HG03064 (cell line): ENCODE results near the gene MCOLN3.
A peak's percentile ranks its signal among the peaks of the same experiment; 100 is the strongest.

ENCODE experiments used
- ATAC-seq: cut with Tn5 transposase; IDR thresholded peaks from one replicate; pipeline ENCODE4 v1.9.1; 2021; ENCODE audit warnings: low read depth; ENCODE audit not compliant: unreplicated experiment

The MCOLN3 gene

GRCh38 chr1:85048296-85049064 lies at the start of gene MCOLN3:
Gene MCOLN3, minus strand, starts transcription at chr1:85048500. Its CDS starts 3,140 bp downstream, at chr1:85045360.
- peak; percentile 72 for ATAC-seq

DNA sequence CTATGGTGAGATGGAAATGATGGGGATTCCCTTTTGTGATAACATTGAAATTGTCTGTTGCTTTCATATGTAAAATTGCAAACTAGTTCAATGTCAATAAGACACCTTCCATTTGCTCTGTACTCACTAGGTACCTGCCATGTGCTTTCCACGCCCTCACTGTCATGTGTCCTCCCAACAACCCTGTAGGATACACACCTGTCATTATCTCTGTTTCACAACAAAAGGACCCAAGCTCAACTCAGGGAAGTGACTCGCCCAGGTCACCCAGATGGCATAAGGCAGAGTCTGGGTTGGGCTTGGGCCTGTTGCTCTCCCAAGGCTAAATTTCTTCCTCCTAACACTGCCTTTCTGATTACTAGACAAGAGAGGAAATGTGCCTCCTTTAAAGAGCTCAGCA lies 45.3 kb upstream of the MCOLN3 start:
- no peak for ATAC-seq

GRCh38 chr1:85091671-85092280 lies 43.5 kb upstream of the MCOLN3 start:
- ATAC-seq, result no peak

DNA sequence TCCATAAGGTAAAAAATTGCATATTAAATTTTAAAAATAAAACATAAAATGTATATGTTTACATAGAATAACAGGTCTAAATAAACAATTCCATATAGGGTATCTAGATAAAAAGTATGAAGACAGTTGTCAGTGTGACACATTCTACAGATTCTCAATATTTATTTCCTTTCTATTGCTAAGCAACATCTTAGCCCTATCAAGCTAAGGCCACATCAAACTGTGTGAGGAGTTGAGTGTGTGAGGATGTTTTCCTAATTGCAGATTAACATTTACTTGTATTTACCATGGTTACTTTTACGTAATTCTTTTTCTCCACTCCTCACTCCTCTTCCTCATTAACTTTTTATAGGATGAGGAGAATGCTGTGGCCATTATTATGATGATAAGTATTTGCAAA lies 41.9 kb upstream of the MCOLN3 start:
- no peak for ATAC-seq

GRCh38 chr1:85089203-85089602 lies 40.9 kb upstream of the MCOLN3 start:
- ATAC-seq, result no peak

DNA sequence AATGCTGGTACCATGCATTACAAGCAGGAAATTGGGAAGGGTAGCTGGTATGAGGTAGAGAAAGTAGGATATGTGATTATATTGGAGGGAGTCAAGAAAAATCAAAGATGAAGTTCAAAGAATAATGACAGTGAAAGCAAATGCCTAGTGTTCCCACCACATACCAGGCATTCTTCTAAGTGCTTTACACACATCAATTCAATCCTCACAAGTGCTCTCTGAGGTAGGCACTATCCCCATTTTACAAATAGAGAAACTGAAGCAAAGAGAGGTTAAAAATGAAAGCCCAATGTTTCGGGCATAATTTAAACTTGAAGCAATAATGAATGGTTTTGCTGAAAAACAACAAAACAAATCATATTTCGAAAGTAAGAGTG lies 40.1 kb upstream of the MCOLN3 start:
- ATAC-seq, result no peak

DNA sequence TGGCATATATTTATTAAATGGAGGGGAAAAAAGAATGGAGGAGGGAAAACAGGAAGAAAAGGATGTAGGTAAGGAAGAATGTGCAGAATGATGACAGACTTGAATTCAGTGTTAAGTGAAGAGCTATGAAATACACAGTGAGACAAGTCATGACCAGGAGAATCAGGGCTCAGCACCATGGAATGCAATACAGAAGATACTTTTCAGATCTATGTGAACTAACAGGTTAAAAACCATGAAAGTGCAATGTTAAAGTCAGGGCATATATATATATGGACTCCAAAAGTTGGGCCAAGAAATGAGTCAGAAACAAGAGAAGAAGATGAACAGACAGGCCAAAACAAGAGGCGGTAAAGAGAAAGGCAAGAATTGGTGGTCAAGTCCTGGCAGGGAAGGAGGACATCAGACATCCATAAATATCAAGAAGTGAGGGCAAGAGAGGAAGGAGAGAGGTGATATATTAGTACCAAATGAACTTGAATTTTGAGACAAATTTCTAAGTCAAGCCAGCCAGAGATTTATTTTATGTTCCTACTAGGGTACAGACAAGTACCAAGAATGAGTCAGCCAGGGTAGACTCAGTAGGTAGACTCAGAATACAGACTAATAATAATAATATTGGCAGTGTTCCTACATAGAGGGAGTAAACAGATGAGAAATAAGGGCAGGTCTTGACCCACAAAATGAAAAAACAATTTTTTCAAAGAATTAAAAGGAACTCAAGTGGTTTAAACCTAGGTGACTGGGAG lies 39.5 kb upstream of the MCOLN3 start:
- no peak for ATAC-seq

DNA sequence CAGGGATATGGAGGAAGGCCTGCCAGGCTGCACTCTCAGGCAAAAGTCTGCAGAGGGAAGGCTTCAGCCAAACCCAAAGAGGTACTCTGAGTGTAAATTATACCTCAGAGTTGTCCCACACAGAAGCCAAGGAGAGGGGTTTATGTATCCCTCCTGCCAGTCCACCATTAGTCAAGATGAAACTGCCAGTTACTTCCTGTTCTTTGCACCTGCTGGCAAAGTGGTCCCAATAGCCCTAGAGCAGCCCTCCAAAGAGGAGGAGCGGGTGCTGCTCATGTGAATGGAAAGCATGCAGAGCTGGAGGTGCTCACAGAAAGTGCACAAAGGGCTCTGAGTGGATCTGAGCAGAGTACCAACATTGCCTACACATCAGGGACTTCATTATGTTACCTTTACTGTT lies 37.1 kb upstream of the MCOLN3 start:
- ATAC-seq, result no peak

GRCh38 chr1:85078903-85079302 lies 30.6 kb upstream of the MCOLN3 start:
- no peak for ATAC-seq

- ATAC-seq, result no peak
Measured at GRCh38 chr1:85074365-85074964, 26.2 kb upstream of the MCOLN3 start.

DNA sequence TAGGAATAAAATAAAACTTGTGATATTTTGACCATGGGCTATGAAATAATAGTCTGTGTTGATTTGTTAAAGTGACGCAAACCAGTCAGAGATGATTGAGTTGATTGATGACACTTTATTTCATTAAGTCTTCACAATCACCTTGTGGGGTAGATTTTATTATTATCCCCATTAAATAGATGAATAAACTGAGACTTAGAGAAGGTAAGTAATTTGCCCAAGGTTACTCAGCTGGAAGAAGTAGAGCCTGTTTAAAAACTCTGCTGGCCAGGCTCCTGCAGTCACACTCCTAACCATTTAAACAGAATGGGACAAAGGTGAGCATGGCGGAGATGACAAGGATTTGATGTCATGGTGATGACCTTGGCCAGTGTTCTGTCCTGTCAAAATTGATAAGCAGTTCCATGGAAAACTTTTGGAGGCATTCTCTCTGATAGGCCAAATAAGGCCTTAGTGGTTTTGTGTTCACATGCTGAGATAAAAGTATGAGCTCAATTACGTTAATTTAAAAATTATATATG lies 22.7 kb upstream of the MCOLN3 start:
- no peak for ATAC-seq

- no peak for ATAC-seq
Measured at GRCh38 chr1:85068846-85069245, 20.5 kb upstream of the MCOLN3 start.

DNA sequence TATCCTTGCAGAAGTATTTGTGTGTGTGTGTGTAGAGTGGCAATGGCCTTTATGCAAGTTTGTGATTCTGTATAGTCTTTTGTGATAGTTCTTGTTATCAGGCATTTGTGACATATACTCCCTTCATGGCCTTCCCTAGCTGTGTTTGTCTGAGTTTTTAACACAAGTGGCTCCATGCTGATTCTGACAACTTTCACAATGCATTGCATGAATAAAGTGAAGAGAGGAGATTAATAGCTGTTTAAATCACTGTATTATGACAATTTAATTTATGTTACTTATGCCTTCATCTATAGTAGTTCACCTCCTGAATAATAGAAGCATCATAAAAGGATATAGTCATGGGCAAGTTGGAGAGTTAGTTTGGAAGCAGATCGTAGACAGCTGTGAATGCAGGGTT lies 17.2 kb upstream of the MCOLN3 start:
- no peak for ATAC-seq

DNA sequence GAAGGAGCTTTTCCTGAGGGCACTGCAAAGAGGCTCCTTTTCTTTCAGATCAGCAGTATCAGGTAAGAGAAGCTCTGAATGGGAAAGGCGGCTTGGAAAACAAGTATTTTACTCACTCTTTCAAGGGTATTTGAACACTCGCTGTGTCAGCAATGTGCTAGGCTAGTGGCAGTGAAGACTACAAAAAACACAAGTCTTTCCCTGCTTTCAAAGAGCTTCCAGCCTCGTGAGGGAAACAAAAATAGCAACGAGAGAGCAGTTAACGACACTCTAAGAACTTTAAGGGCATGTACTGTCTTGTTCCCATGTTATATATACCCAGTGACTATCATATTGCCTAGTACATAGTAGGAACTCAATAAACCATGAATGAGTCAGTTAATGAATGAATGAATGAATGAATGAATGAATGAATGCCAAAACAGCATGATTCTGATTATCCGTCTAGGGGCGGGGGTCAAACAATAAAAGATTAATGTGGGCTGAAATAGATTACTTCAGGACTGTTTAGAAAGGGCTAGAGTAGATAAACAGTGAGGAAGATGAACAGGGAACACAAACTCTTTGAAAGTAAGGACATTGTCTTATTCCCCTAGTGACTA lies 14.2 kb upstream of the MCOLN3 start:
- no peak for ATAC-seq

GRCh38 chr1:85061711-85062424 lies 13.6 kb upstream of the MCOLN3 start:
- peak; percentile 99 for ATAC-seq

GRCh38 chr1:85060038-85060437 lies 11.7 kb upstream of the MCOLN3 start:
- no peak for ATAC-seq

GRCh38 chr1:85059563-85059962 lies 11.3 kb upstream of the MCOLN3 start:
- no peak for ATAC-seq

DNA sequence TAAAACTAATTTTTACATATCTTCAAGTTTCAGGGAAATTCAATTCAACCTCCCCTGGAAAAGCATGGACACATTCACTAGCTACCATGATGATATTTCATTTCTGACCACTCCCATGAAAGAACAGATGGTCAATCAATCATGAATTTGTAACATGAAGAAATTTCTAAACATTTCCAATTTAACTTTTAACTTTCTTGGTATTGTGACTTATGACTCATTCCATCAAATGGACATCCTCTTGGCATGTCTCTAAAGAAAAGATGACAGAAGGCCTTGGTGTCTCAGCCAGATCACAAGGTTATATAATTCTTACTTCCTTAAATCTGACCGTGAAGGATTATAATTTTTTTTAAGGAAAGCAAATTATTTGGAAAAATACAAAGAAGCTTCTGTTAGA lies 10.5 kb upstream of the MCOLN3 start:
- ATAC-seq, result no peak

GRCh38 chr1:85058311-85058710 lies 10.0 kb upstream of the MCOLN3 start:
- ATAC-seq, result no peak

DNA sequence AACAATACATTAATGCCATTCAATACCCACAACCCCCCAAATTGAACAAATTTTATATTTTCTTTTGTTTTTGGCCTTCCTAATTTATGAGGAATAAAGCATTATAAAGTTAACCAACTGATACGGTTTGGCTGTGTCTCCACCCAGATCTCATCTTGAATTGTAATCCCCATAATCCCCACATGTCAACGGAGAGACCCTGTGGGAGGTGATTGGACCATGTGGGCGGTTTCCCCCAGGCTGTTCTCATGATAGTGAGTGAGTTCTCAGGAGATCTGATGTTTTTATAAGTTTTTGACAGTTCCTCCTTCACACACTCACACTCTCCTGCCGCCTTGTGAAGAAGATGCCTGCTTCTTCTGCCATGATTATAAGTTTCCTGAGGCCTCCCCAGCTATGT lies 6.4 kb upstream of the MCOLN3 start:
- ATAC-seq, result no peak
